Stimulated activated naive CD4-positive, alpha-beta T cell (primary cell): ENCODE data around the gene NMS.
"Not testable (repeated sequence)": the region's sequence is repeated elsewhere in the genome, so short reads cannot be mapped to it uniquely, and the experiment has no call there.

ENCODE experiments used
- DNase-seq, 6 experiments: peaks; one replicate each; lab custom pipeline; 2025; lab: John Stamatoyannopoulos, UW

Gene NMS

GRCh38 chr2:100470182-100470581, at the start of gene NMS:
Gene NMS, plus strand, starts transcription at chr2:100470482. Its CDS starts 7 bp downstream, at chr2:100470489.
- no peak for DNase-seq

- DNase-seq, result no peak
Measured at GRCh38 chr2:100422320-100423055, 47.8 kb upstream of the NMS start.

- no peak for DNase-seq
Measured at GRCh38 chr2:100423631-100424030, 46.7 kb upstream of the NMS start.

GRCh38 chr2:100424277-100424875, 45.9 kb upstream of the NMS start:
- no peak for DNase-seq

- no peak for DNase-seq
Measured at GRCh38 chr2:100425107-100425506, 45.2 kb upstream of the NMS start.

- DNase-seq, result no peak
Measured at GRCh38 chr2:100425573-100426383, 44.5 kb upstream of the NMS start.

- no peak for DNase-seq
Measured at GRCh38 chr2:100426384-100426720, 43.9 kb upstream of the NMS start.

GRCh38 chr2:100427111-100427510, 43.2 kb upstream of the NMS start:
- no peak for DNase-seq

GRCh38 chr2:100427627-100428258, 42.5 kb upstream of the NMS start:
- peak; percentile 15 to 58 (median 42) for DNase-seq

- no peak for DNase-seq
Measured at GRCh38 chr2:100429726-100430125, 40.6 kb upstream of the NMS start.

GRCh38 chr2:100437751-100438150, 32.5 kb upstream of the NMS start:
- DNase-seq, result no peak

- no peak for DNase-seq
Measured at GRCh38 chr2:100446696-100447095, 23.6 kb upstream of the NMS start.

- no peak for DNase-seq
Measured at GRCh38 chr2:100451092-100451491, 19.2 kb upstream of the NMS start.

GRCh38 chr2:100451734-100452133, 18.5 kb upstream of the NMS start:
- DNase-seq, result no peak

- DNase-seq, result no peak
Measured at GRCh38 chr2:100453853-100454252, 16.4 kb upstream of the NMS start.

GRCh38 chr2:100456357-100456756, 13.9 kb upstream of the NMS start:
- not testable (repeated sequence) for DNase-seq

- no peak for DNase-seq
Measured at GRCh38 chr2:100460904-100461530, 9.3 kb upstream of the NMS start.

GRCh38 chr2:100470898-100471514, 724 bp downstream of the NMS start:
- no peak for DNase-seq

- no peak for DNase-seq
Measured at GRCh38 chr2:100476606-100477005, 6.3 kb downstream of the NMS start.

GRCh38 chr2:100482741-100483140, 12.5 kb downstream of the NMS start:
- DNase-seq, result no peak

GRCh38 chr2:100483895-100484294, 13.6 kb downstream of the NMS start:
- no peak for DNase-seq

GRCh38 chr2:100484390-100484789, 14.1 kb downstream of the NMS start:
- DNase-seq, result no peak
